Measurements from ENCODE around the gene EIF2AK2.

- TF ChIP-seq CTCF (conservative IDR thresholded peaks at IDR 0.05 in 1 of 2, IDR thresholded peaks at IDR 0.05 in 1 of 2; ENCODE audit: extremely low read depth in 1 of 2, insufficient read depth in 1 of 2, low read depth in 1 of 2, low read length in 2 of 2) = no peak
- TF ChIP-seq EZH2 (IDR thresholded peaks at IDR 0.05; ENCODE audit: borderline replicate concordance, low read length) = no peak
These were observed 34.5 kb upstream of the EIF2AK2 start for GRCh38 chr2:37191253-37191652.

All from mammary epithelial cell (primary cell).